H9 (cell line): Measurements from ENCODE around the gene TOR3A. TPM values are rescaled to one million over a fixed set of nuclear protein-coding genes. Genes with fewer than 3 reads are reported as not detected.

Experiments used
- DNase-seq: peaks from one replicate; pipeline ENCODE4 v3.0.0-alpha.2; 2017
- H2AFZ ChIP-seq: one replicate; pipeline ENCODE4 v1.6.1; 2013; ENCODE audit warnings: mild to moderate bottlenecking, low read length, control low read depth, moderate library complexity
- H2AK5ac ChIP-seq: 2 replicates; pipeline ENCODE4 v1.6.1; 2013; ENCODE audit warnings: low read length, control low read depth, mixed read lengths; ENCODE audit not compliant: insufficient read length
- H2BK120ac ChIP-seq: one replicate; pipeline ENCODE4 v1.6.1; 2013; ENCODE audit warnings: low read depth, mild to moderate bottlenecking, low read length, control low read depth, inconsistent platforms; ENCODE audit not compliant: poor library complexity, severe bottlenecking
- H2BK12ac ChIP-seq: 2 replicates; pipeline ENCODE4 v1.6.1; 2013; ENCODE audit warnings: low read length, control low read depth, mixed read lengths, low read depth; ENCODE audit not compliant: insufficient read length
- H2BK15ac ChIP-seq: 2 replicates; pipeline ENCODE4 v1.6.1; 2013; ENCODE audit warnings: low read depth, low read length, control low read depth
- H2BK20ac ChIP-seq: one replicate; pipeline ENCODE4 v1.6.1; 2013; ENCODE audit warnings: low read depth, mild to moderate bottlenecking, low read length, control low read depth, inconsistent platforms; ENCODE audit not compliant: poor library complexity, severe bottlenecking
- H2BK5ac ChIP-seq: 2 replicates; pipeline ENCODE4 v1.6.1; 2013; ENCODE audit warnings: low read length, control low read depth, mixed read lengths; ENCODE audit not compliant: insufficient read length
- H3K14ac ChIP-seq: 2 replicates; pipeline ENCODE4 v1.6.1; 2013; ENCODE audit warnings: low read length, control low read depth; ENCODE audit not compliant: insufficient read depth
- H3K18ac ChIP-seq: 2 replicates; pipeline ENCODE4 v1.6.1; 2013; ENCODE audit warnings: low read depth, mild to moderate bottlenecking, mixed read lengths, low read length, control low read depth; ENCODE audit not compliant: insufficient read length
- H3K23ac ChIP-seq: 2 replicates; pipeline ENCODE4 v1.6.1; 2013; ENCODE audit warnings: low read length, control low read depth, mixed read lengths, low read depth; ENCODE audit not compliant: insufficient read length
- H3K23me2 ChIP-seq: 2 replicates; pipeline ENCODE4 v1.6.1; 2013; ENCODE audit warnings: low read depth, mild to moderate bottlenecking, mixed read lengths, low read length, control low read depth; ENCODE audit not compliant: insufficient read length, poor library complexity, severe bottlenecking
- H3K27ac ChIP-seq: 2 replicates; pipeline ENCODE4 v1.5.1; 2013; ENCODE audit warnings: low read length, control low read depth, mixed read lengths, low read depth; ENCODE audit not compliant: insufficient read length
- H3K27me3 ChIP-seq: 2 replicates; pipeline ENCODE4 v1.6.1; 2013; ENCODE audit warnings: low read length, control low read depth, inconsistent platforms; ENCODE audit not compliant: insufficient read depth
- H3K4ac ChIP-seq: 2 replicates; pipeline ENCODE4 v1.6.1; 2013; ENCODE audit warnings: low read depth, mild to moderate bottlenecking, control low read depth, inconsistent platforms, low read length, moderate library complexity
- H3K4me1 ChIP-seq: 2 replicates; pipeline ENCODE4 v1.6.1; 2013; ENCODE audit warnings: low read length, control low read depth, inconsistent platforms; ENCODE audit not compliant: insufficient read depth
- H3K4me2 ChIP-seq: 2 replicates; pipeline ENCODE4 v1.6.1; 2013; ENCODE audit warnings: low read length, control low read depth, mixed read lengths; ENCODE audit not compliant: insufficient read length, insufficient read depth
- H3K56ac ChIP-seq: 2 replicates; pipeline ENCODE4 v1.6.1; 2013; ENCODE audit warnings: low read depth, mild to moderate bottlenecking, mixed read lengths, low read length, control low read depth; ENCODE audit not compliant: insufficient read length
- H3K79me1 ChIP-seq: 2 replicates; pipeline ENCODE4 v1.6.1; 2013; ENCODE audit warnings: low read depth, mild to moderate bottlenecking, moderate library complexity, low read length, control low read depth, inconsistent platforms; ENCODE audit not compliant: insufficient read depth, poor library complexity, severe bottlenecking
- H3K79me2 ChIP-seq: 2 replicates; pipeline ENCODE4 v1.6.1; 2013; ENCODE audit warnings: low read length, control low read depth, inconsistent platforms; ENCODE audit not compliant: insufficient read depth
- H3K9ac ChIP-seq: 2 replicates; pipeline ENCODE4 v1.6.1; 2013; ENCODE audit warnings: low read length, control low read depth, mixed read lengths; ENCODE audit not compliant: insufficient read length; ENCODE audit errors: extremely low read depth
- H3K9me3 ChIP-seq: one replicate; pipeline ENCODE4 v1.6.1; 2013; ENCODE audit warnings: low read depth, low read length, inconsistent platforms; ENCODE audit not compliant: control insufficient read depth
- H3T11ph ChIP-seq: one replicate; pipeline ENCODE4 v1.6.1; 2013; ENCODE audit warnings: mild to moderate bottlenecking, low read length, control low read depth, inconsistent platforms
- H4K20me1 ChIP-seq: one replicate; pipeline ENCODE4 v1.6.1; 2013; ENCODE audit not compliant: control insufficient read depth, insufficient read length, insufficient read depth
- H4K5ac ChIP-seq: 2 replicates; pipeline ENCODE4 v1.6.1; 2013; ENCODE audit warnings: low read depth, mild to moderate bottlenecking, mixed read lengths, low read length, control low read depth; ENCODE audit not compliant: insufficient read length
- H4K8ac ChIP-seq: replicated peaks from 2 replicates; pipeline ENCODE4 v1.6.1; 2013; ENCODE audit warnings: low read length, control low read depth, mixed read lengths, low read depth; ENCODE audit not compliant: insufficient read length
- H4K91ac ChIP-seq: 2 replicates; pipeline ENCODE4 v1.6.1; 2013; ENCODE audit warnings: low read depth, mild to moderate bottlenecking, moderate library complexity, mixed read lengths, low read length, control low read depth; ENCODE audit not compliant: insufficient read length
- H3K27ac Mint-ChIP-seq, 3 experiments: 2 replicates in 2 of 3; 3 replicates in 1 of 3; pipeline ENCODE4 v1.8.0; 2020 to 2021; ENCODE audit warnings: mixed read lengths in 3 of 3, mild to moderate bottlenecking in 1 of 3, moderate library complexity in 1 of 3
- H3K27me3 Mint-ChIP-seq: 2 replicates; pipeline ENCODE4 v1.8.0; 2021; ENCODE audit warnings: low read depth, mild to moderate bottlenecking, moderate library complexity, mixed read lengths
- H3K36me3 Mint-ChIP-seq, 3 experiments: 2 replicates in 2 of 3; 3 replicates in 1 of 3; pipeline ENCODE4 v1.8.0; 2020 to 2021; ENCODE audit warnings: low read depth in 3 of 3, mixed read lengths in 3 of 3; ENCODE audit not compliant: insufficient read depth in 1 of 3
- H3K4me1 Mint-ChIP-seq, 2 experiments: 2 replicates each; pipeline ENCODE4 v1.8.0; 2020; ENCODE audit warnings: mixed read lengths in 2 of 2
- H3K4me3 Mint-ChIP-seq, 2 experiments: 2 replicates in 1 of 2; 3 replicates in 1 of 2; pipeline ENCODE4 v1.8.0; 2020 to 2021; ENCODE audit warnings: mild to moderate bottlenecking in 2 of 2, mixed read lengths in 2 of 2, moderate library complexity in 1 of 2
- H3K9me3 Mint-ChIP-seq, 2 experiments: 2 replicates in 1 of 2; 3 replicates in 1 of 2; pipeline ENCODE4 v1.8.0; 2020; ENCODE audit warnings: mild to moderate bottlenecking in 2 of 2, mixed read lengths in 2 of 2, moderate library complexity in 1 of 2
- CTCF ChIP-seq: fragments of 200-600 bp; sonication (generic); conservative IDR thresholded peaks from 3 replicates; pipeline ENCODE4 v1.8.0; 2021; ENCODE audit warnings: antibody characterized with exemption, mild to moderate bottlenecking
- WGBS: extraction: QIAGEN DNeasy Blood & Tissue Kit; methylation state at CpG from one replicate; pipeline ENCODE4 v1.1.7; 2013; ENCODE audit warnings: missing lambda C conversion rate, low lambda C conversion rate, mixed read lengths; ENCODE audit not compliant: insufficient read length; ENCODE audit errors: extremely low coverage; 5-methylcytosine and 5-hydroxymethylcytosine counted together
- total RNA-seq: library from RNA; stranded (reverse); gene quantifications from 2 replicates; pipeline ENCODE4 v1.2.1, GENCODE V29; 2021

TOR3A gene
- total RNA-seq, 1 experiment from 2014 or later = 27.3 TPM

- H2BK15ac ChIP-seq = no peak overlapping the region
- Mint-ChIP-seq H3K4me1 (peaks cover 46 to 55% of the 10 kb centered on the region in 2 experiments), H3K27me3 (no peaks in the 10 kb centered on the region), H3K27ac (peak overlapping the region in 1 of 3 experiments; percentile 69; a peak in 1 of 7 replicates), H3K9me3 (peaks cover 0 to 2% of the 10 kb centered on the region in 2 experiments; a peak in 1 of 5 replicates), H3K36me3 (no peaks in the 10 kb centered on the region; a peak in 1 of 7 replicates), H3K4me3 (no peak overlapping the region)
- H3K56ac ChIP-seq = no peak overlapping the region
- H3T11ph ChIP-seq = no peak overlapping the region
- H2BK20ac ChIP-seq = no peak overlapping the region
- no peak overlapping the region for H2BK12ac ChIP-seq
- H4K8ac ChIP-seq = no peak overlapping the region
- H3K27ac ChIP-seq = no peak overlapping the region
- no peak overlapping the region for H3K14ac ChIP-seq
- WGBS = no CpG with 5 or more reads among the region's 1 CpG
- no peak overlapping the region for H2BK5ac ChIP-seq
- TF ChIP-seq CTCF = no peak
- DNase-seq = no peak
- peaks cover 9% of the 10 kb centered on the region; the same call in 1 of the 2 replicates for H3K79me2 ChIP-seq
- peaks cover 6% of the 10 kb centered on the region; the same call in 1 of the 2 replicates for H3K4me1 ChIP-seq
- no peak overlapping the region for H2AFZ ChIP-seq
- H2BK120ac ChIP-seq = no peak overlapping the region
- no peaks in the 10 kb centered on the region for H3K9me3 ChIP-seq
- no peak overlapping the region for H3K4ac ChIP-seq
- H3K23ac ChIP-seq = no peak overlapping the region
- H2AK5ac ChIP-seq = no peak overlapping the region
- no peak overlapping the region for H3K18ac ChIP-seq
- no peaks in the 10 kb centered on the region for H3K27me3 ChIP-seq
- H3K4me2 ChIP-seq = no peak overlapping the region
- H3K79me1 ChIP-seq = peaks cover 6% of the 10 kb centered on the region
- no peak overlapping the region for H3K9ac ChIP-seq
- no peaks in the 10 kb centered on the region for H4K20me1 ChIP-seq
- H4K5ac ChIP-seq = no peak overlapping the region
- H4K91ac ChIP-seq = no peak overlapping the region
- H3K23me2 ChIP-seq = no peaks in the 10 kb centered on the region
Observed at GRCh38 chr1:179034720-179035119, 47.1 kb upstream of the TOR3A start.
